NB4 (cell line): ENCODE measurements around the gene ZNF211.
A peak's percentile ranks its signal among the peaks of the same experiment; 100 is the strongest.

Experiments
- DNase-seq: peaks from one replicate; pipeline ENCODE4 v3.0.0; 2010; ENCODE audit warnings: low read depth
- H3K4me3 ChIP-seq: one replicate; pipeline ENCODE4 v1.5.1; 2011; ENCODE audit warnings: mild to moderate bottlenecking, low read depth, low read length, moderate library complexity
- MAX ChIP-seq: IDR thresholded peaks from 2 replicates; pipeline ENCODE4 v1.6.1; 2011; ENCODE audit warnings: low read depth, low read length
- MYC ChIP-seq: IDR thresholded peaks from 2 replicates; pipeline ENCODE4 v1.6.1; 2011; ENCODE audit warnings: low read depth, low read length
- POLR2A ChIP-seq: IDR thresholded peaks from 2 replicates; pipeline ENCODE4 v1.6.1; 2011; ENCODE audit warnings: mild to moderate bottlenecking; ENCODE audit not compliant: insufficient read length; ENCODE audit errors: extremely low read depth
- TF ChIP-seq, protein P1 (sequence below): IDR thresholded peaks from one replicate; pipeline ENCODE4 v1.5.1; 2012; ENCODE audit warnings: low read depth, low read length

The ZNF211 gene

DNA sequence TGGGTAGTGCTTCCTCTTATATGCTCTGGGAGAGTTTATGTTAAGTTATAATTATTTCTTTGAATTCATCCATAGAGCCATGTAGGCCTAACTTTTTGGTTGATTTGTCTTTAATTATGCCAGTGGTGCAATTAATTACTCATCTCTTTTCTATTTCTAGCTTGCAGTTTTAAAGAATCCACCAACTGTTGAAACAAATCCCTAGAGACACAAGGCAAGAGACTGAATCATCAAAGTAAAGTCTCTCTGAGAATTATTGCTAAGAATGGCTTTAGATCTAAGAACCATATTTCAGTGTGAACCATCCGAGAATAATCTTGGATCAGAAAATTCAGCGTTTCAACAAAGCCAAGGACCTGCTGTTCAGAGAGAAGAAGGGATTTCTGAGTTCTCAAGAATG, 42.9 kb downstream of the ZNF211 start:
- H3K4me3 ChIP-seq, result no peak overlapping the region
- no peak for TF ChIP-seq POLR2A
- TF ChIP-seq, protein P1, sequence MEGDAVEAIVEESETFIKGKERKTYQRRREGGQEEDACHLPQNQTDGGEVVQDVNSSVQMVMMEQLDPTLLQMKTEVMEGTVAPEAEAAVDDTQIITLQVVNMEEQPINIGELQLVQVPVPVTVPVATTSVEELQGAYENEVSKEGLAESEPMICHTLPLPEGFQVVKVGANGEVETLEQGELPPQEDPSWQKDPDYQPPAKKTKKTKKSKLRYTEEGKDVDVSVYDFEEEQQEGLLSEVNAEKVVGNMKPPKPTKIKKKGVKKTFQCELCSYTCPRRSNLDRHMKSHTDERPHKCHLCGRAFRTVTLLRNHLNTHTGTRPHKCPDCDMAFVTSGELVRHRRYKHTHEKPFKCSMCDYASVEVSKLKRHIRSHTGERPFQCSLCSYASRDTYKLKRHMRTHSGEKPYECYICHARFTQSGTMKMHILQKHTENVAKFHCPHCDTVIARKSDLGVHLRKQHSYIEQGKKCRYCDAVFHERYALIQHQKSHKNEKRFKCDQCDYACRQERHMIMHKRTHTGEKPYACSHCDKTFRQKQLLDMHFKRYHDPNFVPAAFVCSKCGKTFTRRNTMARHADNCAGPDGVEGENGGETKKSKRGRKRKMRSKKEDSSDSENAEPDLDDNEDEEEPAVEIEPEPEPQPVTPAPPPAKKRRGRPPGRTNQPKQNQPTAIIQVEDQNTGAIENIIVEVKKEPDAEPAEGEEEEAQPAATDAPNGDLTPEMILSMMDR, result no peak
- DNase-seq, result peak; percentile 51

GRCh38 chr19:57682226-57682766, 49.3 kb downstream of the ZNF211 start:
- TF ChIP-seq POLR2A (no peak), MAX (no peak), MYC (no peak)
- TF ChIP-seq, protein P1, result no peak
- H3K4me3 ChIP-seq, result peak overlapping the region; percentile 87
- no peak for DNase-seq

GRCh38 chr19:57686727-57687126, 53.8 kb downstream of the ZNF211 start:
- H3K4me3 ChIP-seq, result no peak overlapping the region
- TF ChIP-seq, protein P1, result no peak
- TF ChIP-seq MYC (no peak), MAX (no peak), POLR2A (no peak)
- no peak for DNase-seq

- H3K4me3 ChIP-seq, result no peak overlapping the region
- DNase-seq, result no peak
- TF ChIP-seq, protein P1, result no peak
- no peak for TF ChIP-seq MAX
- TF ChIP-seq MYC, result no peak
- TF ChIP-seq POLR2A, result no peak
Measured at GRCh38 chr19:57687363-57688010, 54.5 kb downstream of the ZNF211 start.

DNA sequence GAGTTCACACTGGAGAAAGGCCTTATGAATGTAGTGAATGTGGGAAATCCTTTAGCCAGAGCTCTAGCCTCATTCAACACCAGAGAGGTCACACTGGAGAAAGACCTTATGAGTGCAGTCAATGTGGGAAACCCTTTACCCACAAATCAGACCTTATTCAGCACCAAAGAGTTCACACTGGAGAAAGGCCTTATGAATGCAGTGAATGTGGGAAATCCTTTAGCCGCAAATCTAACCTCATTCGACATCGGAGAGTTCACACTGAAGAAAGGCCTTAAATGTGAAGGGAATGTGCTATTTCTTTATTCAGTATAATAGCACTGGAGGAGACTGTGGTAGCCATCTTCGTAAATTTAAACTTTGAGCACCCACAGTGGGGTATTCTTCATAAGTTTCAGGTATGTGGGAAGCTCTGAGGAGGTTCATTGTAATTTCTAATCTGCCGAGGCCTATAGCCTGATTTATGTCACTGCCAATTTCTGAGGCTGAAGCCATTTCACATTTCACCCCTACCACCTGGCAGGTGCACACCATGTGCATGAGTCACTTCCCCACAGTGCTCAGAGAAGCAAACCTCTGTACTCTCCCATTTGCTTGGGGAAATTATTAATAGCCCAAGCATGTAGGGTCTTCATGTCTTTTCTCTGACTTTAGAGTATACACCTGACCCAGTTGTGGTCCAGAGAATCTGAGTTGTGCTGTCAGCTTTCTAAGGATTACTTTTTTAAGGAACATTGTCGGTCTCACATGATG, 55.2 kb downstream of the ZNF211 start:
- H3K4me3 ChIP-seq, result no peak overlapping the region
- TF ChIP-seq MAX (no peak), MYC (no peak), POLR2A (no peak)
- TF ChIP-seq, protein P1, result no peak
- DNase-seq, result no peak
